ENCODE measurements around the gene MBLAC1. TPM values are rescaled to one million over a fixed set of nuclear protein-coding genes. Genes with fewer than 3 reads are reported as not detected.
"Not testable (repeated sequence)": the region's sequence is repeated elsewhere in the genome, so short reads cannot be mapped to it uniquely, and the experiment has no call there.

Gene MBLAC1
- total and polyA plus RNA-seq, 4 donors: 1.4 to 2.3 (median 1.8) TPM

DNA sequence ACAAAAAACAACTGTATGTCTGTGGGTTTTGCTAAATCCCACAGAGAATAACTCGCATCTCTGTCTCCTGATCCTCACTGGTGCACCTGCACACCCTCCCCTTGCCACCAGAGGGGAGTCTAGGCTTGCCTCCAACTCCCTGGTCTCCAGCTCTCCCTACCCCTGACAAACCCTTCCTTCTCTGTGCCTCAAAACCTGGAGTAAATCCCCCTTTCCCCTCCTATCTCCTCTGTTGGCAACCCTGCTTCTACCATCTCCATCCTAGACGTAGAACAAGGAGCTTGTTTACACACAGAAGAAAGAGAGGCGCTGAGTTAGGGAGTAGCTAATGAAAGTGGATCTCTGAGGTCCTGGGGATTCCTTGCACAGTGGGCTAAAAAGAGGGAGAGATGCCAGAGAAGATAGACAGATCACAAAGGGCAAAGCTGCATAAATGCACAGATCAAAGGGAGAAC lies 6.0 kb downstream of the MBLAC1 start:
- Histone ChIP-seq H3K27ac (ENCODE audit: low read depth in 1 of 2, low read length in 2 of 2) (no peak overlapping the region), H3K36me3 (ENCODE audit: control insufficient read depth in 1 of 2, insufficient read depth in 2 of 2, low read length in 1 of 2) (no peaks in the 10 kb centered on the region), H3K4me3 (ENCODE audit: low read length in 2 of 2) (no peak overlapping the region), H3K27me3 (ENCODE audit: control insufficient read depth in 1 of 2, insufficient read depth in 2 of 2, low read length in 1 of 2) (no peaks in the 10 kb centered on the region), H3K9me3 (ENCODE audit: control insufficient read depth, low read length) (no peaks in the 10 kb centered on the region), H3K4me1 (ENCODE audit: control insufficient read depth in 1 of 2, insufficient read depth in 2 of 2, low read length in 2 of 2) (no peaks in the 10 kb centered on the region)
- intact Hi-C loops (cut with DNase I): loop anchor here (2.0 to 10.0 kb wide), 2 partner anchors 82 to 84 kb away; partner anchors contain the start of gene PVRIG (in 1 of the 2)
- 20 to 23% methylated on average over 3 of the region's 3 CpGs for WGBS, 2 donors
- ATAC-seq (ENCODE audit: low FRiP score) (no peak), DNase-seq (no peak)

DNA sequence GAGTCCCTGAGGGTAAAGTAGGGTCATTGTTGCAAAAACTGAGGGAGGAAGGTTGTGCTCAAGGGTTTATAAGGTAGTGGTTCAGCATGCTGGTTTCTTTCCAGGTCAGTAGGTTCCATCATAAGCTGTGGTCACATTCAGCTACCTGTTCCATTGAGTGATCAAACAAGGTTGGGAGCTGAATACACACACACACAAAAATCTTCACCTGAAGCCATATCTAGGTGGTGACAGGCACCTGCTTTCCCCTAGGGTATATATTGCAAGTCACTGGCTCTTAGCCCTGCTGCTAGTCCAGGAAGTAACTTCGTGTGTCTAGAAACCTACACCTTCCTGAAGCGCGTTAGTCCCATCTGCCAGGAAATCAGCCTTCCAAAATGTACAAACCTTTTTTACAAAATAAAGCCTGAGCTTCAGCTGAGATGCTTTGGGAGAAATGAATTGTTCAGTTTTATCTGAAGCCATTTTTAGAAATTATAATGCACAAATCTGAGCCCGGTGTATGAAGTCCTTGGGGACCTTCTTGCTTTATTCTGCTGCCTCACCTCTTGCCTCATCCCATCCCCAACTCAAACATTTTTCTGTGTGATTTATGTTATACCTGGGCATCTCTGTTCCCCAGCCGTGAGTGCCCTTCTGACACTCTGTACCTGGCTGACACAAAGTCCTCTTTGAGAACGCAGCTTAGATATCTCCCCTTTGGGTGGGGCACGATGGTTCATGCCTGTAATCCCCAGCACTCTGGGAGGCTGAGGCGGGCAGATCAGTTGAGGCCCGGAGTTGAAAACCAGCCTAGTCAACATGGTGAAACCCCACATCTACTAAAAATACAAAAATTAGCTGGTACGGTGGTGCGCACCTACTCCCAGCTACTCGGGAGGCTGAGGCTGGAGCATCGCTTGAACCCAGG lies 11.3 kb downstream of the MBLAC1 start:
- H3K36me3 ChIP-seq (ENCODE audit: control insufficient read depth in 1 of 2, insufficient read depth in 2 of 2, low read length in 1 of 2): no peaks in the 10 kb centered on the region
- no peaks in the 10 kb centered on the region for H3K9me3 ChIP-seq (ENCODE audit: control insufficient read depth, low read length)
- no peak overlapping the region for H3K4me3 ChIP-seq (ENCODE audit: low read length in 2 of 2)
- DNase-seq: no peak
- H3K27ac ChIP-seq (ENCODE audit: low read depth in 1 of 2, low read length in 2 of 2): no peak overlapping the region
- no peaks in the 10 kb centered on the region for H3K27me3 ChIP-seq (ENCODE audit: control insufficient read depth in 1 of 2, insufficient read depth in 2 of 2, low read length in 1 of 2)
- intact Hi-C loops (cut with DNase I): loop anchor here in 1 of 2 donors (10.0 kb wide), 1 partner anchor 77 kb away; the partner anchor contains the start of gene PVRIG
- no peaks in the 10 kb centered on the region for H3K4me1 ChIP-seq (ENCODE audit: control insufficient read depth in 1 of 2, insufficient read depth in 2 of 2, low read length in 2 of 2)
- no peak for ATAC-seq (ENCODE audit: low FRiP score)
- 76 to 77% methylated on average over 13 of the region's 13 CpGs for WGBS, 2 donors

DNA sequence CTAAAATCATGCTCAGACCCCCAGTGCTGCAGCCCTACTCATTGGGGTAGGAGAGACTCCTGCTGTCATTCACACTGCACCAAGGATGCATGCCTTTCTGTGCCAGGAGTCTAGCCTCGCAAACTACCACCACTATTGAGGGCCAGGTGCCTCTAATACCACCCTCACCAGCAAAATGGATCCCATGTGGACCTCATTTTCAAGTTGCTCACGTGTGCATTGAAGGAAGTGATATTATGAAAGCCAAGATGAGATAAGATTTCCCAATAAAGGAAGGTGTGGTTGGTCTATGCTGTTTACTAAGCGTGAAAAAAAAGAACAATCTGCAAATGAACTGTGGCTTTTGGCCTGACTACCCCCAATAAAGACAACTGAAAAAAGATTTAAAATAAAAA lies 14.8 kb downstream of the MBLAC1 start:
- DNase-seq (no peak), ATAC-seq (ENCODE audit: low FRiP score) (no peak)
- H3K9me3 ChIP-seq (ENCODE audit: control insufficient read depth, low read length): no peaks in the 10 kb centered on the region
- H3K27me3 ChIP-seq (ENCODE audit: control insufficient read depth in 1 of 2, insufficient read depth in 2 of 2, low read length in 1 of 2): no peaks in the 10 kb centered on the region
- H3K4me3 ChIP-seq (ENCODE audit: low read length in 2 of 2): no peak overlapping the region
- no peak overlapping the region for H3K27ac ChIP-seq (ENCODE audit: low read depth in 1 of 2, low read length in 2 of 2)
- no peaks in the 10 kb centered on the region for H3K36me3 ChIP-seq (ENCODE audit: control insufficient read depth in 1 of 2, insufficient read depth in 2 of 2, low read length in 1 of 2)
- no peaks in the 10 kb centered on the region for H3K4me1 ChIP-seq (ENCODE audit: control insufficient read depth in 1 of 2, insufficient read depth in 2 of 2, low read length in 2 of 2)
- intact Hi-C loops (cut with DNase I): no loop called here
- WGBS, 2 donors: 72 to 78% methylated on average over 3 of the region's 3 CpGs

DNA sequence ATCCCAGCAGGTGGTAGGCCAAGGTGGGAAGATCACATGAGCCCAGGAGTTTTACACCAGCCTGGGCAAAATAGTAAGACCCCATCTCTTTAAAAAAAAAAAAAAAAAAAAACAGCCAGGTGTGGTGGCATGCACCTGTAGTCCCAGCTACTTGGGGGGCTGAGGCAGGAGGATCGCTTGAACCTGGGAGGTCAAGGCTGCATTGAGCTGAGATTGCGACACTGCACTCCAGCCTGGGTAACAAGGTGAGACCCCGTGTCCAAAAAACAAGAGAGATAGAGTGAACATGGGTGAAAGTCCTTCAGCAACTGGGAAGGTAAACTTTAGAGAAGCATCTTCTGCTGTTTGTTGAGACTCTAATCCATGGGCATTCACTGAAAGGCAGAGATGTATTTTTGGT lies 15.7 kb downstream of the MBLAC1 start:
- no peaks in the 10 kb centered on the region for H3K27me3 ChIP-seq (ENCODE audit: control insufficient read depth in 1 of 2, insufficient read depth in 2 of 2, low read length in 1 of 2)
- no peaks in the 10 kb centered on the region for H3K36me3 ChIP-seq (ENCODE audit: control insufficient read depth in 1 of 2, insufficient read depth in 2 of 2, low read length in 1 of 2)
- intact Hi-C loops (cut with DNase I): no loop called here
- H3K4me3 ChIP-seq (ENCODE audit: low read length in 2 of 2): no peak overlapping the region
- no peak for ATAC-seq (ENCODE audit: low FRiP score)
- WGBS, 2 donors: 91 to 95% methylated on average over 3 of the region's 3 CpGs
- H3K4me1 ChIP-seq (ENCODE audit: control insufficient read depth in 1 of 2, insufficient read depth in 2 of 2, low read length in 2 of 2): no peaks in the 10 kb centered on the region
- no peak for DNase-seq
- no peak overlapping the region for H3K27ac ChIP-seq (ENCODE audit: low read depth in 1 of 2, low read length in 2 of 2)
- H3K9me3 ChIP-seq (ENCODE audit: control insufficient read depth, low read length): no peaks in the 10 kb centered on the region

DNA sequence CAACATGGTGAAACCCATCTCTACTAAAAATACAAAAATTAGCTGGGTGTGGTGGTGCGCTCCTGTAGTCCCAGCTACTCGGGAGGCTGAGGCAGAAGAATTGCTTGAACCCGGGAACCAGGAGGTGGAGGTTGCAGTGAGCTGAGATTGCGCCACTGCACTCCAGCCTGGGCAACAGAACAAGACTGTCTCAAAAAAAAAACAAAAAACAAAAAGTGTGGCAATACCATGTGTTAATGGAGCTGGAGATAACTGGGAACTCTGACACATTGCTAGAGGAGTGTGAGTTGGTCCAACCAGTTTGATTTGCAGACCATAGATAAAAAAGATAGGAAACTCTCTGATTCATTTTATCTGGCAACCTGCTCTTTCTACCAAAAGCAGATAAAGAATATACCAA lies 19.6 kb downstream of the MBLAC1 start:
- ATAC-seq (ENCODE audit: low FRiP score); intact Hi-C loops (cut with DNase I); H3K27me3 ChIP-seq (ENCODE audit: control insufficient read depth in 1 of 2, insufficient read depth in 2 of 2, low read length in 1 of 2); H3K4me3 ChIP-seq (ENCODE audit: low read length in 2 of 2); DNase-seq; H3K4me1 ChIP-seq (ENCODE audit: control insufficient read depth in 1 of 2, insufficient read depth in 2 of 2, low read length in 2 of 2); H3K9me3 ChIP-seq (ENCODE audit: control insufficient read depth, low read length); H3K36me3 ChIP-seq (ENCODE audit: control insufficient read depth in 1 of 2, insufficient read depth in 2 of 2, low read length in 1 of 2); H3K27ac ChIP-seq (ENCODE audit: low read depth in 1 of 2, low read length in 2 of 2): not testable (repeated sequence)
- WGBS, 2 donors: 85 to 86% methylated on average over 4 of the region's 4 CpGs

DNA sequence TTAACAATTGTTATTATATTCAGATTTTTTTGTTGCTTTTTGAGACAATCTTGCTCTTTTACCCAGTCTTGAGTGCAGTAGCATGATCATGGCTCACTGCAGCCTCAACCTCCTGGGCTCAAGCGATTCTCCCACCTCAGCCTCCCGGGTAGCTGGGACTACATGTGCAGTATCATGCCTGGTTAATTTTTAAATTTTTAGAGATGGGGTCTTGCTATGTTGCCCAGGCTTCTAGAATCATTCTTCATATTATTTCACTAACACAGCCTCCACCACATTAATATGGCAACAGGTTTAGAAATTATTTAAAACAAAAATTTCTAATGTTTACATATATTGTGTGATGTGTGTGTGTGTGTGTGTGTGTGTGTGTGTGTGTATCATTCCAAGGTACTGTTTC lies 20.5 kb downstream of the MBLAC1 start:
- Histone ChIP-seq H3K27ac (ENCODE audit: low read depth in 1 of 2, low read length in 2 of 2) (no peak overlapping the region), H3K9me3 (ENCODE audit: control insufficient read depth, low read length) (no peaks in the 10 kb centered on the region), H3K4me3 (ENCODE audit: low read length in 2 of 2) (no peak overlapping the region), H3K27me3 (ENCODE audit: control insufficient read depth in 1 of 2, insufficient read depth in 2 of 2, low read length in 1 of 2) (no peaks in the 10 kb centered on the region), H3K36me3 (ENCODE audit: control insufficient read depth in 1 of 2, insufficient read depth in 2 of 2, low read length in 1 of 2) (no peaks in the 10 kb centered on the region), H3K4me1 (ENCODE audit: control insufficient read depth in 1 of 2, insufficient read depth in 2 of 2, low read length in 2 of 2) (no peaks in the 10 kb centered on the region)
- intact Hi-C loops (cut with DNase I): no loop called here
- ATAC-seq (ENCODE audit: low FRiP score) (no peak), DNase-seq (no peak)
- WGBS, 2 donors: 88 to 96% methylated on average over 2 of the region's 2 CpGs

DNA sequence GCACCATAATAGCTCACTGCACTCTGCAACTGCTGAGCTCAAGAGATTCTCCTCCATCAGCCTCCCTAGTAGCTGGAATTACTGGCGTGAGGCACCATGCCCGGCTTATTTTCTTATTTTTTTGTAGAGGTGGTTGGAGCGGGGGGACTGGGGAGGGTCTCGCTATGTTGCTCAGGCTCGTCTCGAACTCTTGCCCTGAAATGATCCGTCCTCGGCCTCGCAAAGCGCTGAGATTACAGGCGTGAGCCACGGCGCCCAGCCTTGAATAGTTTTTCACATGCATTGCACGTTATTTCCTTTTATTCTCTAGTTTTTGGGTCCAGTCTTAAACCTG lies 21.4 kb downstream of the MBLAC1 start:
- intact Hi-C loops (cut with DNase I): no loop called here
- H3K27me3 ChIP-seq (ENCODE audit: control insufficient read depth in 1 of 2, insufficient read depth in 2 of 2, low read length in 1 of 2): no peaks in the 10 kb centered on the region
- WGBS, 2 donors: 5 to 9% methylated on average over 14 of the region's 14 CpGs
- H3K27ac ChIP-seq (ENCODE audit: low read depth in 1 of 2, low read length in 2 of 2): peak overlapping the region in 1 of 2 donors; percentile 28
- ATAC-seq (ENCODE audit: low FRiP score) (peak; percentile 2), DNase-seq (no peak)
- H3K4me3 ChIP-seq (ENCODE audit: low read length in 2 of 2): peak overlapping the region; percentile 3 to 13
- no peaks in the 10 kb centered on the region for H3K36me3 ChIP-seq (ENCODE audit: control insufficient read depth in 1 of 2, insufficient read depth in 2 of 2, low read length in 1 of 2)
- no peaks in the 10 kb centered on the region for H3K9me3 ChIP-seq (ENCODE audit: control insufficient read depth, low read length)
- no peaks in the 10 kb centered on the region for H3K4me1 ChIP-seq (ENCODE audit: control insufficient read depth in 1 of 2, insufficient read depth in 2 of 2, low read length in 2 of 2)

DNA sequence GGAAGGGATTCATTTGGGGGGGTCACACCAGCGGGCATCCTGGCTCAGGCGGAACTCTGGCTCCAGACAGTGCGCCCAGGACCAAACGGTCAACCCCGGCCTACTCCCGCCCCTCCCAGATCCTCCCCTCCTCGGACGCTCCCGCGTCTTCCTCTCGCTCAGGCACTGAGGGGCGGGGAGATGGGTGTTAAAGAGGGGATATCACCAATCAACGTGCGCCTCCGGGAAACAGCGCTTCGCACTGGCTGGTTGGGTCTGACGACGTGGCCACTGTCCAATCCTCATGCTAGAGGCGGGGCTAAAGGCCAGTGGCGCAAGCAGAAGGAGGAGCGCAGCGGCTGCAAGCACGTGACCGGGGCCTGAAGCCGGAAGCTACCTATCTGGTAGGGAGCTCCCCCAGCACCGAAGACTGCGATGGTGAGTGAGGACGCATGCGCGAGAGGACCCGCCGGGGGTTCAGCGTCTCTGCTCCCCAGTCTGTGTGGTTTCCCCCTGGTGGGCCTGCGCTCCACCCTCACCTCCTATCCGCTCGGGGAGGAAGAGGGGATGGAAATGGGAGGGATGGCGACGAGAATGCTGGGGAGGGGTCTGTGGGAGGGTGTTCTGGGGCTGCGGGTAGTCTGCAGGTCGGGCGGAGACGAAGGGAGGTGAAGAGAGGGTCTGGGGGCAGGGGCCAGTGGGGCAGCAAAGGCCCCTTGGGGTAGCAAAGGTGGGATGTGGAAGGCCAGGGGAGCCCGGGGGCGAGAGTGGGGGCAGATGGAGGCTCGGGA lies 22.0 kb downstream of the MBLAC1 start, which contains the start of gene LAMTOR4:
Gene LAMTOR4, plus strand, starts transcription at position 360 of the 770 bp plus-strand sequence. Its CDS starts 55 bp downstream, at position 415.
- Histone ChIP-seq H3K9me3 (ENCODE audit: control insufficient read depth, low read length) (no peaks in the 10 kb centered on the region), H3K4me3 (ENCODE audit: low read length in 2 of 2) (peak within 1 kb of the TSS; percentile 42 to 63), H3K36me3 (ENCODE audit: control insufficient read depth in 1 of 2, insufficient read depth in 2 of 2, low read length in 1 of 2) (no peaks in the 10 kb centered on the region), H3K27me3 (ENCODE audit: control insufficient read depth in 1 of 2, insufficient read depth in 2 of 2, low read length in 1 of 2) (no peaks in the 10 kb centered on the region), H3K27ac (ENCODE audit: low read depth in 1 of 2, low read length in 2 of 2) (peak within 1 kb of the TSS in 1 of 2 donors; percentile 28), H3K4me1 (ENCODE audit: control insufficient read depth in 1 of 2, insufficient read depth in 2 of 2, low read length in 2 of 2) (no peaks in the 10 kb centered on the region)
- DNase-seq (peak; percentile 99), ATAC-seq (ENCODE audit: low FRiP score) (peak; percentile 99)
- WGBS, 2 donors: 0 to 1% methylated on average over 45 to 46 of the region's 46 CpGs
- intact Hi-C loops (cut with DNase I): no loop called here

Data from aorta (tissue), 5 donors.